Choroid plexus epithelial cell (primary cell): ENCODE measurements around the gene HTR1D.
"Not testable (repeated sequence)": the region's sequence is repeated elsewhere in the genome, so short reads cannot be mapped to it uniquely, and the experiment has no call there.

Experiments
- DNase-seq: peaks from one replicate; pipeline ENCODE4 v3.0.0-alpha.2; 2010; ENCODE audit warnings: low read depth
- H3K4me3 ChIP-seq: 2 replicates; pipeline ENCODE4 v1.5.1; 2011; ENCODE audit warnings: low read depth, mild to moderate bottlenecking, control low read depth, low read length, moderate library complexity
- CTCF ChIP-seq: conservative IDR thresholded peaks from 2 replicates; pipeline ENCODE4 v1.5.1; 2011; ENCODE audit warnings: low read depth, mild to moderate bottlenecking, control low read depth, inconsistent platforms, low read length, moderate library complexity

Gene HTR1D

GRCh38 chr1:23224739-23225648 lies 7.7 kb upstream of the HTR1D start:
- DNase-seq: peak; percentile 52
- no peak for TF ChIP-seq CTCF
- peak overlapping the region; percentile 20 for H3K4me3 ChIP-seq

GRCh38 chr1:23223963-23224362 lies 6.7 kb upstream of the HTR1D start:
- DNase-seq, H3K4me3 ChIP-seq: not testable (repeated sequence)

- not testable (repeated sequence) for DNase-seq, H3K4me3 ChIP-seq
Observed at GRCh38 chr1:23223490-23223951, 6.2 kb upstream of the HTR1D start.

DNA sequence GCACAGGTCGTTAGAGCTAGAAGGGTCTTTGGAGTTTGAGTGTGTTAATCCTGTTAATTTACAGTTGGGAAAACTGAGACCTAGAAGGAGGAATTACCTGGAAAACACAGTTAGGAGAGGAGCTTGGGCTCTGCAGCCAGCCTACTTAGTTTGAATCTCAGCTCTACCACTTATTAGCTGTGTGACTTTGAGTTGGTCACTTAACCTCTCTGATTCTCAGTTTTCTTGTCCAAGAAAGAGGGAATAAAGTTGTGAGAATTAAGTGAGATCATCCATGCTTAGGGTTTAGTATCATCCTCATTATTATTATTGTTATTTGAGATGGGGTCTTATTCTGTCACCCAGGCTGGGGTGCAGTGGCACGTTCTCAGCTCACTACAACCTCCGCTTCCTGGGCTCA lies 5.4 kb upstream of the HTR1D start:
- no peak overlapping the region for H3K4me3 ChIP-seq

GRCh38 chr1:23222331-23222730 lies 5.0 kb upstream of the HTR1D start:
- H3K4me3 ChIP-seq: no peak overlapping the region
- no peak for TF ChIP-seq CTCF
- no peak for DNase-seq

More for the DNA sequence above, 5.4 kb upstream of the HTR1D start:
- TF ChIP-seq CTCF: no peak
- DNase-seq: no peak

GRCh38 chr1:23221107-23221506 lies 3.8 kb upstream of the HTR1D start:
- H3K4me3 ChIP-seq: no peak overlapping the region
- no peak for DNase-seq
- no peak for TF ChIP-seq CTCF

GRCh38 chr1:23216771-23217420 lies 406 bp downstream of the HTR1D start:
- no peak for DNase-seq
- TF ChIP-seq CTCF: peak; percentile 48
- H3K4me3 ChIP-seq: peak overlapping the region; percentile 24
